SK-N-SH (cell line): ENCODE results near the gene C19orf33. TPM values are rescaled to one million over a fixed set of nuclear protein-coding genes. Genes with fewer than 3 reads are reported as not detected.

ENCODE experiments used
- CTCF ChIA-PET: fragments of 300-600, 350-600 bp; formaldehyde crosslinking; extraction: SDS; loops from one replicate; lab custom pipeline; 2021; lab: Yijun Ruan, JAX
- POLR2A ChIA-PET: fragments of 350-600 bp; sonication (Branson Sonifier 250); formaldehyde crosslinking; extraction: SDS; loops from one replicate; lab custom pipeline; 2020; ENCODE audit warnings: antibody characterized with exemption, inconsistent platforms; lab: Yijun Ruan, JAX
- DNase-seq: peaks from one replicate; pipeline ENCODE4 v3.0.0; 2012
- H2AFZ ChIP-seq: fragments of 200-600 bp; sonication (generic); 2 replicates; pipeline ENCODE4 v1.8.1; 2016; ENCODE audit warnings: antibody characterized with exemption, mild to moderate bottlenecking, low read depth
- H3F3A ChIP-seq: fragments of 200-600 bp; sonication (generic); replicated peaks from 2 replicates; pipeline ENCODE3; 2016; ENCODE audit warnings: antibody characterized with exemption, mild to moderate bottlenecking; ENCODE audit not compliant: insufficient read depth
- H3K27ac ChIP-seq, 2 experiments: fragments of 200-500 bp in 1 of 2; fragments of 200-600 bp in 1 of 2; sonication (Bioruptor generic) in 1 of 2; sonication (generic), shearing (Covaris generic) in 1 of 2; 2 replicates each; pipeline versions ENCODE4 v1.5.1 to v1.6.1; 2014 to 2016; ENCODE audit warnings: low read depth in 2 of 2, inconsistent platforms in 1 of 2, low read length in 1 of 2, mild to moderate bottlenecking in 1 of 2, mixed read lengths in 1 of 2
- H3K27me3 ChIP-seq: fragments of 200-600 bp; sonication (generic), shearing (Covaris generic); 2 replicates; pipeline ENCODE4 v1.6.1; 2016; ENCODE audit warnings: mixed run types; ENCODE audit not compliant: insufficient read depth
- H3K36me3 ChIP-seq, 2 experiments: fragments of 200-500 bp in 1 of 2; fragments of 200-600 bp in 1 of 2; sonication (Bioruptor generic) in 1 of 2; sonication (generic) in 1 of 2; replicated peaks in 1 of 2; 2 replicates each; pipeline versions ENCODE3 to v1.5.1; 2014 to 2016; ENCODE audit warnings: low read length in 1 of 2, mild to moderate bottlenecking in 1 of 2; ENCODE audit not compliant: insufficient read depth in 2 of 2, control insufficient read depth in 1 of 2
- H3K4me1 ChIP-seq, 2 experiments: fragments of 200-500 bp in 1 of 2; fragments of 200-600 bp in 1 of 2; sonication (Bioruptor generic) in 1 of 2; sonication (generic), shearing (Covaris generic) in 1 of 2; 2 replicates each; pipeline versions ENCODE4 v1.5.1 to v1.6.1; 2014 to 2016; ENCODE audit warnings: low read depth in 1 of 2, low read length in 1 of 2, mixed run types in 1 of 2; ENCODE audit not compliant: insufficient read depth in 2 of 2, control insufficient read depth in 1 of 2
- H3K4me2 ChIP-seq: fragments of 200-600 bp; sonication (generic), shearing (Covaris generic); 2 replicates; pipeline ENCODE4 v1.6.1; 2017; ENCODE audit warnings: mixed run types
- H3K4me3 ChIP-seq, 2 experiments: fragments of 200-500 bp in 1 of 2; fragments of 200-600 bp in 1 of 2; sonication (Bioruptor generic) in 1 of 2; sonication (generic), shearing (Covaris generic) in 1 of 2; 2 replicates each; pipeline versions ENCODE4 v1.5.1 to v1.8.1; 2014 to 2016; ENCODE audit warnings: low read depth in 2 of 2, inconsistent platforms in 1 of 2, low read length in 1 of 2, mild to moderate bottlenecking in 1 of 2, mixed read lengths in 1 of 2, moderate library complexity in 1 of 2
- H3K79me2 ChIP-seq: fragments of 200-600 bp; sonication (generic); 2 replicates; pipeline ENCODE4 v1.8.1; 2017; ENCODE audit warnings: mild to moderate bottlenecking; ENCODE audit not compliant: insufficient read depth
- H3K9ac ChIP-seq: fragments of 200-600 bp; sonication (generic); 2 replicates; pipeline ENCODE4 v1.6.1; 2017; ENCODE audit warnings: mixed run types
- H3K9me2 ChIP-seq: fragments of 200-600 bp; sonication (generic); 2 replicates; pipeline ENCODE4 v1.6.1; 2017; ENCODE audit warnings: mixed run types
- H3K9me3 ChIP-seq: fragments of 200-600 bp; sonication (generic); 2 replicates; pipeline ENCODE4 v1.6.1; 2017; ENCODE audit warnings: mixed run types, mild to moderate bottlenecking, moderate library complexity
- H4K20me1 ChIP-seq: fragments of 200-600 bp; sonication (generic); 2 replicates; pipeline ENCODE4 v1.6.1; 2017; ENCODE audit warnings: mild to moderate bottlenecking, mixed run types; ENCODE audit not compliant: insufficient read depth
- CTCF ChIP-seq: fragments of 200-600 bp; sonication (generic); IDR thresholded peaks from 2 replicates; pipeline ENCODE4 v1.6.1; 2017; ENCODE audit warnings: antibody characterized with exemption, mild to moderate bottlenecking, moderate library complexity
- ELF1 ChIP-seq: IDR thresholded peaks from 2 replicates; pipeline ENCODE4 v1.4.0; 2012
- FOSL2 ChIP-seq: IDR thresholded peaks from 2 replicates; pipeline ENCODE4 v1.4.0; 2012; ENCODE audit warnings: low read depth, mild to moderate bottlenecking, moderate library complexity, borderline replicate concordance
- FOXJ3 ChIP-seq: sonication (generic); formaldehyde crosslinking; IDR thresholded peaks from 2 replicates; pipeline ENCODE4 v1.5.1; 2020; ENCODE audit warnings: mild to moderate bottlenecking, missing genetic modification reagents
- FOXM1 ChIP-seq: IDR thresholded peaks from 2 replicates; pipeline ENCODE4 v1.4.0; 2012; ENCODE audit warnings: low read depth, mild to moderate bottlenecking
- IRF3 ChIP-seq: fragments of 150-350 bp; IDR thresholded peaks from 2 replicates; pipeline ENCODE4 v1.6.1; 2016; ENCODE audit warnings: mild to moderate bottlenecking, low read depth, low read length
- NRF1 ChIP-seq: IDR thresholded peaks from 2 replicates; pipeline ENCODE4 v1.6.1; 2012; ENCODE audit warnings: low read depth, mild to moderate bottlenecking, low read length
- PBX3 ChIP-seq: IDR thresholded peaks from 2 replicates; pipeline ENCODE4; 2012
- WGBS: methylation state at CpG from one replicate; pipeline ENCODE4 v1.1.6; 2017; ENCODE audit warnings: low lambda C conversion rate; 5-methylcytosine and 5-hydroxymethylcytosine counted together
- polyA plus RNA-seq, 3 experiments: library from polyadenylated mRNA; depleted of rRNA; stranded (reverse); fragments of >200 nt; gene quantifications; 2 replicates each; pipeline ENCODE4 v1.2.3, GENCODE V29; 2012
- TF ChIP-seq, protein P1 (sequence below): IDR thresholded peaks from 2 replicates; pipeline ENCODE4 v1.6.1; 2012; ENCODE audit warnings: mild to moderate bottlenecking, low read depth, low read length, moderate library complexity

The C19orf33 gene
- polyA plus RNA-seq, 1 of the 3 experiments (the other 2 are of a cell fraction) = not detected

GRCh38 chr19:38346837-38347236 lies 42.8 kb downstream of the C19orf33 start:
- H3K27ac ChIP-seq = no peak overlapping the region
- no peak overlapping the region for H3K4me3 ChIP-seq
- H3K9me3 ChIP-seq = no peaks in the 10 kb centered on the region
- H3F3A ChIP-seq = no peaks in the 10 kb centered on the region
- H2AFZ ChIP-seq = no peak overlapping the region
- H3K4me1 ChIP-seq = no peaks in the 10 kb centered on the region
- no peak overlapping the region for H3K4me2 ChIP-seq
- H3K36me3 ChIP-seq = no peaks in the 10 kb centered on the region
- ChIA-PET POLR2A (interaction anchor here (0.7 kb wide), 1 partner anchor 10 kb away, joined by 3 read pairs; no protein-coding TSS in a partner anchor), CTCF (interaction anchor here (1.3 to 2.2 kb wide), 2 partner anchors 112 to 445 kb away, joined by 3 to 4 read pairs; no protein-coding TSS in a partner anchor)
- no peak overlapping the region for H3K9ac ChIP-seq
- 71% methylated on average over 4 of the region's 4 CpGs for WGBS
- H3K27me3 ChIP-seq = no peaks in the 10 kb centered on the region
- no peaks in the 10 kb centered on the region for H4K20me1 ChIP-seq
- H3K9me2 ChIP-seq = no peaks in the 10 kb centered on the region
- TF ChIP-seq ELF1 (no peak), NRF1 (no peak), FOSL2 (no peak)
- no peaks in the 10 kb centered on the region for H3K79me2 ChIP-seq
- DNase-seq = no peak

GRCh38 chr19:38350883-38351282 lies 46.8 kb downstream of the C19orf33 start:
- H3K4me2 ChIP-seq = no peak overlapping the region
- no peaks in the 10 kb centered on the region for H3K9me2 ChIP-seq
- 0 out of 2 replicates have a peak, but pooled peaks cover under 1% of the 10 kb centered on the region for H3K27me3 ChIP-seq
- H4K20me1 ChIP-seq = no peaks in the 10 kb centered on the region
- ChIA-PET CTCF (no interaction called here), POLR2A (interaction anchor here (0.6 to 1.6 kb wide), 2 partner anchors 23 to 427 kb away, joined by 3 to 5 read pairs; partner anchors contain the start of gene PSMD8)
- no peaks in the 10 kb centered on the region for H3K4me1 ChIP-seq
- no peak for DNase-seq
- no peak overlapping the region for H2AFZ ChIP-seq
- no peaks in the 10 kb centered on the region for H3K79me2 ChIP-seq
- H3F3A ChIP-seq = no peaks in the 10 kb centered on the region
- no peak overlapping the region for H3K27ac ChIP-seq
- TF ChIP-seq ELF1 = no peak
- TF ChIP-seq FOSL2 = no peak
- no peak for TF ChIP-seq CTCF
- no peaks in the 10 kb centered on the region for H3K36me3 ChIP-seq
- H3K9me3 ChIP-seq = no peaks in the 10 kb centered on the region
- H3K4me3 ChIP-seq = no peak overlapping the region
- no peak overlapping the region for H3K9ac ChIP-seq
- 65% methylated on average over 3 of the region's 3 CpGs for WGBS

GRCh38 chr19:38351865-38352395 lies 47.9 kb downstream of the C19orf33 start:
- CTCF ChIA-PET = interaction anchor here (0.6 to 2.4 kb wide), 3 partner anchors 16 to 1752 kb away, joined by 3 to 10 read pairs (median 3); partner anchors contain the start of genes CATSPERG and PSMD8

More at GRCh38 chr19:38351865-38352395, 47.9 kb downstream of the C19orf33 start:
- Histone ChIP-seq H3K4me3 (no peak overlapping the region), H3K4me1 (no peaks in the 10 kb centered on the region; a peak in 1 of 4 replicates), H3K79me2 (no peaks in the 10 kb centered on the region), H3K9me2 (no peaks in the 10 kb centered on the region), H3K27ac (no peak overlapping the region), H3K27me3 (0 out of 2 replicates have a peak, but pooled peaks cover 5% of the 10 kb centered on the region), H3F3A (no peaks in the 10 kb centered on the region), H3K36me3 (no peaks in the 10 kb centered on the region), H2AFZ (no peak overlapping the region), H3K9me3 (no peaks in the 10 kb centered on the region), H3K9ac (no peak overlapping the region), H3K4me2 (no peak overlapping the region), H4K20me1 (no peaks in the 10 kb centered on the region)
- DNase-seq = no peak
- TF ChIP-seq, protein P1, sequence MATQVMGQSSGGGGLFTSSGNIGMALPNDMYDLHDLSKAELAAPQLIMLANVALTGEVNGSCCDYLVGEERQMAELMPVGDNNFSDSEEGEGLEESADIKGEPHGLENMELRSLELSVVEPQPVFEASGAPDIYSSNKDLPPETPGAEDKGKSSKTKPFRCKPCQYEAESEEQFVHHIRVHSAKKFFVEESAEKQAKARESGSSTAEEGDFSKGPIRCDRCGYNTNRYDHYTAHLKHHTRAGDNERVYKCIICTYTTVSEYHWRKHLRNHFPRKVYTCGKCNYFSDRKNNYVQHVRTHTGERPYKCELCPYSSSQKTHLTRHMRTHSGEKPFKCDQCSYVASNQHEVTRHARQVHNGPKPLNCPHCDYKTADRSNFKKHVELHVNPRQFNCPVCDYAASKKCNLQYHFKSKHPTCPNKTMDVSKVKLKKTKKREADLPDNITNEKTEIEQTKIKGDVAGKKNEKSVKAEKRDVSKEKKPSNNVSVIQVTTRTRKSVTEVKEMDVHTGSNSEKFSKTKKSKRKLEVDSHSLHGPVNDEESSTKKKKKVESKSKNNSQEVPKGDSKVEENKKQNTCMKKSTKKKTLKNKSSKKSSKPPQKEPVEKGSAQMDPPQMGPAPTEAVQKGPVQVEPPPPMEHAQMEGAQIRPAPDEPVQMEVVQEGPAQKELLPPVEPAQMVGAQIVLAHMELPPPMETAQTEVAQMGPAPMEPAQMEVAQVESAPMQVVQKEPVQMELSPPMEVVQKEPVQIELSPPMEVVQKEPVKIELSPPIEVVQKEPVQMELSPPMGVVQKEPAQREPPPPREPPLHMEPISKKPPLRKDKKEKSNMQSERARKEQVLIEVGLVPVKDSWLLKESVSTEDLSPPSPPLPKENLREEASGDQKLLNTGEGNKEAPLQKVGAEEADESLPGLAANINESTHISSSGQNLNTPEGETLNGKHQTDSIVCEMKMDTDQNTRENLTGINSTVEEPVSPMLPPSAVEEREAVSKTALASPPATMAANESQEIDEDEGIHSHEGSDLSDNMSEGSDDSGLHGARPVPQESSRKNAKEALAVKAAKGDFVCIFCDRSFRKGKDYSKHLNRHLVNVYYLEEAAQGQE = no peak
- TF ChIP-seq PBX3 (no peak), FOXM1 (no peak), FOXJ3 (CRISPR knock-in tag) (no peak), IRF3 (no peak)
- POLR2A ChIA-PET = no interaction called here
- WGBS = 19% methylated on average over 6 of the region's 9 CpGs
